ENCODE data around the gene DLGAP1. TPM values are rescaled to one million over a fixed set of nuclear protein-coding genes. Genes with fewer than 3 reads are reported as not detected.

Gene DLGAP1
- total RNA-seq, 1 experiment from 2014 or later, result 23.0 TPM

- H3K36me3 Mint-ChIP-seq, result no peaks in the 10 kb centered on the region
- DNase-seq (ENCODE audit: low spot score), result no peak
- TF ChIP-seq ERG (CRISPR knock-in tag; IDR thresholded peaks at IDR 0.05) (no peak), ZBTB21 (CRISPR knock-in tag; IDR thresholded peaks at IDR 0.05; ENCODE audit: borderline replicate concordance) (no peak)
- no peak overlapping the region for H3K4me3 Mint-ChIP-seq
- H3K27ac Mint-ChIP-seq, result no peak overlapping the region
- peaks cover 20% of the 10 kb centered on the region for H3K4me1 Mint-ChIP-seq
- ChIA-PET CTCF (interaction anchor here (1.0 to 1.5 kb wide), 6 partner anchors 17 to 383 kb away, joined by 3 to 8 read pairs (median 4); no protein-coding TSS in a partner anchor), POLR2A (interaction anchor here (1.2 kb wide), 1 partner anchor 64 kb away, joined by 3 read pairs; no protein-coding TSS in a partner anchor)
- no peaks in the 10 kb centered on the region for H3K27me3 Mint-ChIP-seq (ENCODE audit: low read depth)
- H3K9me3 Mint-ChIP-seq, result no peaks in the 10 kb centered on the region
- ATAC-seq, result no peak
Measured at GRCh38 chr18:3486512-3486911, 968.6 kb downstream of the DLGAP1 start.

- H3K36me3 Mint-ChIP-seq, result no peaks in the 10 kb centered on the region
- ChIA-PET CTCF (interaction anchor here (1.0 to 1.5 kb wide), 5 partner anchors 16 to 206 kb away, joined by 3 to 8 read pairs (median 4); no protein-coding TSS in a partner anchor), POLR2A (interaction anchor here (0.6 to 1.2 kb wide), 2 partner anchors 30 to 65 kb away, joined by 3 read pairs; no protein-coding TSS in a partner anchor)
- no peak for ATAC-seq
- peaks cover 27% of the 10 kb centered on the region for H3K4me1 Mint-ChIP-seq
- no peak for DNase-seq (ENCODE audit: low spot score)
- no peaks in the 10 kb centered on the region for H3K27me3 Mint-ChIP-seq (ENCODE audit: low read depth)
- H3K4me3 Mint-ChIP-seq, result no peak overlapping the region
- no peaks in the 10 kb centered on the region for H3K9me3 Mint-ChIP-seq
- H3K27ac Mint-ChIP-seq, result no peak overlapping the region
- TF ChIP-seq ZNF317 (CRISPR knock-in tag; IDR thresholded peaks at IDR 0.05; ENCODE audit: borderline replicate concordance, low read depth) (no peak), AR (CRISPR knock-in tag; IDR thresholded peaks at IDR 0.05) (no peak), KAT7 (CRISPR knock-in tag; IDR thresholded peaks at IDR 0.05; ENCODE audit: borderline replicate concordance) (no peak), ATF6 (CRISPR knock-in tag; IDR thresholded peaks at IDR 0.05) (no peak), NR1H2 (CRISPR knock-in tag; IDR thresholded peaks at IDR 0.05) (no peak), IRF2 (CRISPR knock-in tag; IDR thresholded peaks at IDR 0.05; ENCODE audit: borderline replicate concordance, low read depth) (no peak), ZNF219 (CRISPR knock-in tag; IDR thresholded peaks at IDR 0.05; ENCODE audit: borderline replicate concordance) (no peak), ZNF281 (CRISPR knock-in tag; IDR thresholded peaks at IDR 0.05) (no peak), ZNF512 (CRISPR knock-in tag; IDR thresholded peaks at IDR 0.05; ENCODE audit: borderline replicate concordance) (no peak), ZNF232 (CRISPR knock-in tag; IDR thresholded peaks at IDR 0.05) (no peak), USF2 (CRISPR knock-in tag; IDR thresholded peaks at IDR 0.05) (no peak), ATF2 (CRISPR knock-in tag; IDR thresholded peaks at IDR 0.05; ENCODE audit: borderline replicate concordance, low read depth) (no peak), ATF3 (CRISPR knock-in tag; conservative IDR thresholded peaks at IDR 0.05) (no peak), IRF1 (CRISPR knock-in tag; IDR thresholded peaks at IDR 0.05) (no peak), EMX1 (CRISPR knock-in tag; IDR thresholded peaks at IDR 0.05) (no peak)
Measured at GRCh38 chr18:3485153-3486149, 969.7 kb downstream of the DLGAP1 start.

Data from WTC11 (cell line).